HCT116 (cell line): ENCODE results near the gene PRSS53. TPM values are rescaled to one million over a fixed set of nuclear protein-coding genes. Genes with fewer than 3 reads are reported as not detected.

ENCODE experiments used
- ATAC-seq: fragments of 200-7000 bp; cut with Tn5 transposase; 2 replicates; pipeline ENCODE4 v1.9.1; 2020; ENCODE audit warnings: mild to moderate bottlenecking, moderate library complexity
- BruUV-seq: library from RNA; stranded (reverse); fragments of 400-500 nt; replicated peaks from 2 replicates; lab custom pipeline; 2021; lab: Mats Ljungman, UMichigan
- CTCF ChIA-PET: fragments of 300-600 bp; sonication (Branson Sonifier 250); formaldehyde crosslinking; loops from one replicate; lab custom pipeline; 2021; ENCODE audit warnings: antibody characterized with exemption; lab: Charles Lee
- POLR2A ChIA-PET: fragments of 300-600, 350-600 bp; sonication (Branson Sonifier 250); formaldehyde crosslinking; loops from one replicate; lab custom pipeline; 2021; ENCODE audit warnings: antibody characterized with exemption; lab: Charles Lee
- RAD21 ChIA-PET, 2 experiments: fragments of 300-600 bp; sonication (Branson Sonifier 250); formaldehyde crosslinking; loops; one replicate each; lab custom pipeline; 2023; ENCODE audit warnings: low total read pairs in 2 of 2; ENCODE audit not compliant: uncharacterized antibody in 2 of 2, unreplicated experiment in 2 of 2, low non-redundant PET in 1 of 2; lab: Charles Lee
- DNase-seq: peaks from one replicate; pipeline ENCODE4 v3.0.0-alpha.2; 2010; ENCODE audit warnings: low read depth, low spot score
- H2AFZ ChIP-seq: fragments of 200-600 bp; shearing (Covaris generic), sonication (generic); 2 replicates; pipeline ENCODE4 v1.6.1; 2017; ENCODE audit warnings: low read depth, mixed run types, mixed read lengths, antibody characterized with exemption, low read length; ENCODE audit not compliant: poor library complexity, severe bottlenecking
- H3K27ac ChIP-seq: 2 replicates; pipeline ENCODE4 v1.5.1; 2012; ENCODE audit warnings: low read depth, low read length
- H3K27me3 ChIP-seq: fragments of 200-600 bp; sonication (generic); 2 replicates; pipeline ENCODE4 v1.6.1; 2016; ENCODE audit warnings: mixed run types, low read length, mixed read lengths; ENCODE audit not compliant: insufficient read depth
- H3K36me3 ChIP-seq, 2 experiments: fragments of 200-500 bp in 1 of 2; fragments of 200-600 bp in 1 of 2; sonication (Bioruptor generic) in 1 of 2; sonication (generic) in 1 of 2; 2 replicates each; pipeline versions ENCODE4 v1.5.1 to v1.6.1; 2014 to 2016; ENCODE audit warnings: low read length in 2 of 2, inconsistent platforms in 1 of 2, mixed read lengths in 1 of 2, mixed run types in 1 of 2; ENCODE audit not compliant: insufficient read depth in 2 of 2, control insufficient read depth in 1 of 2
- H3K4me1 ChIP-seq, 2 experiments: fragments of 200-600 bp in 1 of 2; sonication (generic) in 1 of 2; 2 replicates each; pipeline versions ENCODE4 v1.5.1 to v1.6.1; 2012 to 2017; ENCODE audit warnings: low read length in 2 of 2, inconsistent platforms in 1 of 2, mild to moderate bottlenecking in 1 of 2, mixed read lengths in 1 of 2, mixed run types in 1 of 2, moderate library complexity in 1 of 2; ENCODE audit not compliant: insufficient read depth in 2 of 2, control insufficient read depth in 1 of 2
- H3K4me2 ChIP-seq: fragments of 200-600 bp; sonication (generic); 2 replicates; pipeline ENCODE4 v1.6.1; 2017; ENCODE audit warnings: mixed run types, low read length, mixed read lengths
- H3K4me3 ChIP-seq, 2 experiments: fragments of 200-600 bp in 1 of 2; sonication (generic) in 1 of 2; replicated peaks in 1 of 2; 2 replicates each; pipeline ENCODE4 v1.5.1; 2011 to 2016; ENCODE audit warnings: low read length in 2 of 2, control low read depth in 1 of 2, low read depth in 1 of 2, mild to moderate bottlenecking in 1 of 2, mixed read lengths in 1 of 2, mixed run types in 1 of 2
- H3K79me2 ChIP-seq: fragments of 200-600 bp; sonication (generic); 2 replicates; pipeline ENCODE4 v1.6.1; 2017; ENCODE audit warnings: mild to moderate bottlenecking, mixed run types, low read length, moderate library complexity, mixed read lengths; ENCODE audit not compliant: insufficient read depth
- H3K9ac ChIP-seq: fragments of 200-600 bp; sonication (generic); 2 replicates; pipeline ENCODE4 v1.6.1; 2016; ENCODE audit warnings: low read length, mixed read lengths
- H3K9me2 ChIP-seq: fragments of 200-600 bp; sonication (generic), shearing (Covaris generic); 2 replicates; pipeline ENCODE4 v1.6.1; 2017; ENCODE audit warnings: mixed run types, mild to moderate bottlenecking, moderate library complexity; ENCODE audit not compliant: insufficient read depth
- H3K9me3 ChIP-seq, 2 experiments: fragments of 200-500 bp in 1 of 2; fragments of 200-600 bp in 1 of 2; sonication (Bioruptor generic) in 1 of 2; sonication (generic) in 1 of 2; 2 replicates each; pipeline ENCODE4 v1.6.1; 2014 to 2017; ENCODE audit warnings: low read length in 2 of 2, mixed read lengths in 2 of 2, inconsistent platforms in 1 of 2, low read depth in 1 of 2, mild to moderate bottlenecking in 1 of 2, mixed run types in 1 of 2, moderate library complexity in 1 of 2; ENCODE audit not compliant: control insufficient read depth in 1 of 2, insufficient read depth in 1 of 2
- H4K20me1 ChIP-seq: fragments of 200-600 bp; sonication (generic), shearing (Covaris generic); 2 replicates; pipeline ENCODE4 v1.6.1; 2017; ENCODE audit warnings: mixed run types, mild to moderate bottlenecking, moderate library complexity; ENCODE audit not compliant: insufficient read depth
- EZH2 ChIP-seq: fragments of 200-600 bp; sonication (generic); IDR thresholded peaks from 2 replicates; pipeline ENCODE4 v1.6.1; 2017; ENCODE audit warnings: antibody characterized with exemption, mixed run types
- EZH2phosphoT487 ChIP-seq: fragments of 200-600 bp; IDR thresholded peaks from 2 replicates; pipeline ENCODE4 v1.6.1; 2018; ENCODE audit warnings: antibody characterized with exemption, borderline replicate concordance
- SRF ChIP-seq: IDR thresholded peaks from 2 replicates; pipeline ENCODE4 v1.6.1; 2012; ENCODE audit warnings: low read depth
- YY1 ChIP-seq: IDR thresholded peaks from 2 replicates; pipeline ENCODE4 v1.6.1; 2011; ENCODE audit warnings: low read length, low read depth, moderate library complexity, mild to moderate bottlenecking; ENCODE audit not compliant: insufficient replicate concordance; ENCODE audit errors: extremely low read depth
- ZFX ChIP-seq: fragments of 450-650 bp; IDR thresholded peaks from 2 replicates; pipeline ENCODE4 v1.6.1; 2017
- intact Hi-C: fragments of 100-400 bp; cut with micrococcal nuclease; formaldehyde crosslinking; loops from 2 replicates; pipeline ENCODE4 v1.10.0; 2022
- total RNA-seq: library from RNA; stranded (reverse); gene quantifications from one replicate; pipeline ENCODE4 v1.2.1, GENCODE V29; 2021; ENCODE audit not compliant: unreplicated experiment
- TF ChIP-seq, protein P1 (sequence below): IDR thresholded peaks from 2 replicates; pipeline ENCODE4 v1.6.1; 2011; ENCODE audit warnings: mild to moderate bottlenecking, low read length, moderate library complexity; ENCODE audit not compliant: insufficient replicate concordance; ENCODE audit errors: extremely low read depth
- TF ChIP-seq, protein P2 (sequence below): IDR thresholded peaks from 2 replicates; pipeline ENCODE4 v1.6.1; 2012
- TF ChIP-seq, protein P3 (sequence below): IDR thresholded peaks from 2 replicates; pipeline ENCODE4 v1.6.1; 2012; ENCODE audit warnings: low read depth

Gene PRSS53
- total RNA-seq, 1 experiment from 2014 or later: 11.6 TPM

DNA sequence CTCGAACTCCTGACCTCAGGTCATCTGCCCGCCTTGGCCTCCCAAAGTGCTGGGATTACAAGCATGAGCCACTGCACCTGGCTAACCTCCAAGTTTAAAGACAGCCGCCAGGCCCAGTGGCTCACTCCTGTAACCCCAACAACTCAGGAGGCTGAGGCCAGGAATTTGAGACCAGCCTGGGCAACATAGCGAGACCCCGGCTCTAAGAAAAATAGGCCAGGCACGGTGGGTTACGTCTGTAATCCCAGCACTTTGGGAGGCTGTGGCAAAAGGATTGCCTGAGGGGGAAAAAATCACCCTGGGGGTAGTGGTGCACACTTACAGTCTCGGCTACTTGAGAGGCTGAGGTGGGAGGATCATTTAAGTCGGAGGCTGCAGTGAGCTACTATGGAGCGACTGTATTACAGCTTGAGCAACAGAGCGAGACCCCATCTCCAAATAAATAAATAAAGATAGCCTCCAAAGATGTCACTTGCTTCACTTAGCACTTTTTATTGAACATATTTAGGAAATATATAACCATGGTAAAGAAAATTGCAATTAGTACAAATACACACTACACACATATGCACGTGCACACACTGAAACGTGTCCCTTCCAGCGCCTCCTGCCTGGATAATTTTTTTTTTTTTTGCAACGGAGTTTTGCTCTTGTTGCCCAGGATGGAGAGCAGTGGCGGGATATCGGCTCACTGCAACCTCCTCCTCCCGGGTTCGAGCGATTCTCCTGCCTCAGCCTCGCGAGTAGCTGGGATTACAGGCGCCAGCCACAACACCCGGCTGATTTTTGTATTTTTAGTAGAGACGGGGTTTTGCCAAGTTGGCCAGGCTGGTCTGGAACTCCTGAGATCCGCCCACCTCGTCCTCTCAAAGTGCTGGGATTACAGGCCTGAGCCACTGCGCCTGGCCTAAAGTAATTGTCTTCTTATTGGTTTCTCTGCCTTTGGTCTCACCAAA lies 18.0 kb upstream of the PRSS53 start:
- Histone ChIP-seq H4K20me1 (no peaks in the 10 kb centered on the region), H3K4me3 (no peak overlapping the region), H3K4me1 (peaks cover 10 to 27% of the 10 kb centered on the region in 2 experiments; a peak in 3 of 4 replicates), H3K9me2 (no peaks in the 10 kb centered on the region), H3K79me2 (peaks cover 16% of the 10 kb centered on the region), H3K9me3 (no peaks in the 10 kb centered on the region), H2AFZ (no peak overlapping the region), H3K27me3 (no peaks in the 10 kb centered on the region), H3K27ac (no peak overlapping the region), H3K4me2 (peak overlapping the region; percentile 83; the same call in 1 of the 2 replicates), H3K9ac (no peak overlapping the region), H3K36me3 (peaks cover 10 to 24% of the 10 kb centered on the region in 2 experiments)
- BruUV-seq: no TSS peak
- POLR2A ChIA-PET: interaction anchor here (1.3 kb wide), 1 partner anchor 11 kb away, joined by 3 read pairs; the partner anchor contains the start of gene KAT8
- intact Hi-C loops: loop anchor here (5.0 kb wide), 1 partner anchor 336 kb away; the partner anchor contains the start of gene ZNF843
- RAD21 ChIA-PET: no interaction called here
- TF ChIP-seq SRF: no peak
- TF ChIP-seq EZH2phosphoT487: no peak
- no peak for ATAC-seq
- CTCF ChIA-PET: interaction anchor here (0.7 kb wide), 1 partner anchor 9 kb away, joined by 3 read pairs; no protein-coding TSS in a partner anchor
- no peak for DNase-seq

DNA sequence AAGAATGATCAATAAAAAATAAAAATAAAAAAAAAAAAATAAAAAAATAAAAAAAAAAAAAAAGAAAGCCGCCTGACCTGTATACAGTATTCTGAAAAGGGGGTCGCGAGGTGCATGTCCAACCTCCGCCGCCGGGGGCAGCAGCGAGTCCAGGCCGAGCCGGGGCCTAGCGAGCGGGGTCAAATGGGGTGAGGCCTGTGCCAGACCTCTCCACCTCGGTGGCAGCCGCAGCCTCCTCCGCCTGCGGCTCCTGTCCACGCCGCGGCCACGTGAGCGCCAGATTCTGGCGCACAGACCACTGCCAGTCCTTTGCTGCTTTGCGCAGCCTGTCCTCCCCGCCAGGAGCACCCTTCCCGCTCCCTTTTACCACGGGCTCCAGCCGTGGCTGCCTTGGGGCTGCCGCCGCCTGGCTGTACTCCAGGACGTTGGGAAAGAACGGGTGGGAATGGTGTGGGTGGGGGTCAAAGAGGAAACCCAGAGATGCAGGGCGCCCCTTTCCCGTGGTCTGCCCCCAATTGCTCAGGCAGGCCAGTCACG lies 17.0 kb upstream of the PRSS53 start:
- RAD21 ChIA-PET: no interaction called here
- Histone ChIP-seq H3K4me2 (peak overlapping the region; percentile 73), H3K36me3 (peaks cover 9 to 15% of the 10 kb centered on the region in 2 experiments), H2AFZ (peak overlapping the region; percentile 78), H4K20me1 (no peaks in the 10 kb centered on the region), H3K27ac (peak overlapping the region; percentile 70; the same call in 1 of the 2 replicates), H3K9me2 (no peaks in the 10 kb centered on the region), H3K9ac (peak overlapping the region; percentile 57), H3K4me1 (peaks cover 17 to 30% of the 10 kb centered on the region in 2 experiments; a peak in 3 of 4 replicates), H3K79me2 (peaks cover 16% of the 10 kb centered on the region), H3K4me3 (peak overlapping the region; percentile 22 to 33; a peak in 2 of 4 replicates), H3K27me3 (no peaks in the 10 kb centered on the region), H3K9me3 (no peaks in the 10 kb centered on the region)
- POLR2A ChIA-PET: no interaction called here
- no TSS peak for BruUV-seq
- no peak for DNase-seq
- intact Hi-C loops: loop anchor here (5.0 kb wide), 1 partner anchor 337 kb away; the partner anchor contains the start of gene ZNF843
- CTCF ChIA-PET: no interaction called here
- peak; percentile 77 for ATAC-seq
- TF ChIP-seq, protein P1, sequence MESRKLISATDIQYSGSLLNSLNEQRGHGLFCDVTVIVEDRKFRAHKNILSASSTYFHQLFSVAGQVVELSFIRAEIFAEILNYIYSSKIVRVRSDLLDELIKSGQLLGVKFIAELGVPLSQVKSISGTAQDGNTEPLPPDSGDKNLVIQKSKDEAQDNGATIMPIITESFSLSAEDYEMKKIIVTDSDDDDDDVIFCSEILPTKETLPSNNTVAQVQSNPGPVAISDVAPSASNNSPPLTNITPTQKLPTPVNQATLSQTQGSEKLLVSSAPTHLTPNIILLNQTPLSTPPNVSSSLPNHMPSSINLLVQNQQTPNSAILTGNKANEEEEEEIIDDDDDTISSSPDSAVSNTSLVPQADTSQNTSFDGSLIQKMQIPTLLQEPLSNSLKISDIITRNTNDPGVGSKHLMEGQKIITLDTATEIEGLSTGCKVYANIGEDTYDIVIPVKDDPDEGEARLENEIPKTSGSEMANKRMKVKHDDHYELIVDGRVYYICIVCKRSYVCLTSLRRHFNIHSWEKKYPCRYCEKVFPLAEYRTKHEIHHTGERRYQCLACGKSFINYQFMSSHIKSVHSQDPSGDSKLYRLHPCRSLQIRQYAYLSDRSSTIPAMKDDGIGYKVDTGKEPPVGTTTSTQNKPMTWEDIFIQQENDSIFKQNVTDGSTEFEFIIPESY: no peak
- TF ChIP-seq, protein P2, sequence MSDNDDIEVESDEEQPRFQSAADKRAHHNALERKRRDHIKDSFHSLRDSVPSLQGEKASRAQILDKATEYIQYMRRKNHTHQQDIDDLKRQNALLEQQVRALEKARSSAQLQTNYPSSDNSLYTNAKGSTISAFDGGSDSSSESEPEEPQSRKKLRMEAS: peak; percentile 63
- TF ChIP-seq EZH2 (no peak), YY1 (no peak), ZFX (peak; percentile 73; the same call in 1 of the 2 replicates)
- TF ChIP-seq, protein P3, sequence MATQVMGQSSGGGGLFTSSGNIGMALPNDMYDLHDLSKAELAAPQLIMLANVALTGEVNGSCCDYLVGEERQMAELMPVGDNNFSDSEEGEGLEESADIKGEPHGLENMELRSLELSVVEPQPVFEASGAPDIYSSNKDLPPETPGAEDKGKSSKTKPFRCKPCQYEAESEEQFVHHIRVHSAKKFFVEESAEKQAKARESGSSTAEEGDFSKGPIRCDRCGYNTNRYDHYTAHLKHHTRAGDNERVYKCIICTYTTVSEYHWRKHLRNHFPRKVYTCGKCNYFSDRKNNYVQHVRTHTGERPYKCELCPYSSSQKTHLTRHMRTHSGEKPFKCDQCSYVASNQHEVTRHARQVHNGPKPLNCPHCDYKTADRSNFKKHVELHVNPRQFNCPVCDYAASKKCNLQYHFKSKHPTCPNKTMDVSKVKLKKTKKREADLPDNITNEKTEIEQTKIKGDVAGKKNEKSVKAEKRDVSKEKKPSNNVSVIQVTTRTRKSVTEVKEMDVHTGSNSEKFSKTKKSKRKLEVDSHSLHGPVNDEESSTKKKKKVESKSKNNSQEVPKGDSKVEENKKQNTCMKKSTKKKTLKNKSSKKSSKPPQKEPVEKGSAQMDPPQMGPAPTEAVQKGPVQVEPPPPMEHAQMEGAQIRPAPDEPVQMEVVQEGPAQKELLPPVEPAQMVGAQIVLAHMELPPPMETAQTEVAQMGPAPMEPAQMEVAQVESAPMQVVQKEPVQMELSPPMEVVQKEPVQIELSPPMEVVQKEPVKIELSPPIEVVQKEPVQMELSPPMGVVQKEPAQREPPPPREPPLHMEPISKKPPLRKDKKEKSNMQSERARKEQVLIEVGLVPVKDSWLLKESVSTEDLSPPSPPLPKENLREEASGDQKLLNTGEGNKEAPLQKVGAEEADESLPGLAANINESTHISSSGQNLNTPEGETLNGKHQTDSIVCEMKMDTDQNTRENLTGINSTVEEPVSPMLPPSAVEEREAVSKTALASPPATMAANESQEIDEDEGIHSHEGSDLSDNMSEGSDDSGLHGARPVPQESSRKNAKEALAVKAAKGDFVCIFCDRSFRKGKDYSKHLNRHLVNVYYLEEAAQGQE: no peak
